ENCODE data around the gene STX3.

GRCh38 chr11:59818572-59818971 lies 63.4 kb downstream of the STX3 start:
- TF ChIP-seq CTCF (IDR thresholded peaks at IDR 0.05) (no peak), EZH2 (IDR thresholded peaks at IDR 0.05) (no peak)

All from neural progenitor cell (in vitro differentiated cells).